ENCODE data around the gene UTP25.
"Not testable (repeated sequence)": the region's sequence is repeated elsewhere in the genome, so short reads cannot be mapped to it uniquely, and the experiment has no call there.

The UTP25 gene

GRCh38 chr1:209895709-209896108 is 67.9 kb downstream of the UTP25 start:
- no peak for DNase-seq (ENCODE audit: low read depth in 1 of 2, low spot score in 1 of 2)

GRCh38 chr1:209896346-209896745 is 68.6 kb downstream of the UTP25 start:
- DNase-seq (ENCODE audit: low read depth in 1 of 2, low spot score in 1 of 2) = no peak

DNA sequence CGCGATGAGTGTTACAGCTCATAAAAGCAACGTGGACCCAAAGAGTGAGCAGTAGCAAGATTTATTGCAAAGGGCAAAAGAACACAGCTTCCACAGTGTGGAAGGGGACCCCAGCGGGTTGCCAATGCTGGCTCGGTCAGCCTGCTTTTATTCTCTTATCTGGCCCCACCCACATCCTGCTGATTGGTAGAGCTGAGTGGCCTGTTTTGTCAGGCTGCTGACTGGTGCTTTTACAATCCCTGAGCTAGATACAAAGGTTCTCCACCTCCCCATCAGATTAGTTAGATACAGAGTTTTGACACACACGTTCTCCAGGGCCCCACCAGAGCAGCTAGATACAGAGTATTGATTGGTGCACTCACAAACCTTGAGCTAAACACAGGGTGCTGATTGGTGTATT is 70.5 kb downstream of the UTP25 start:
- not testable (repeated sequence) for DNase-seq (ENCODE audit: low read depth in 1 of 2, low spot score in 1 of 2)

DNA sequence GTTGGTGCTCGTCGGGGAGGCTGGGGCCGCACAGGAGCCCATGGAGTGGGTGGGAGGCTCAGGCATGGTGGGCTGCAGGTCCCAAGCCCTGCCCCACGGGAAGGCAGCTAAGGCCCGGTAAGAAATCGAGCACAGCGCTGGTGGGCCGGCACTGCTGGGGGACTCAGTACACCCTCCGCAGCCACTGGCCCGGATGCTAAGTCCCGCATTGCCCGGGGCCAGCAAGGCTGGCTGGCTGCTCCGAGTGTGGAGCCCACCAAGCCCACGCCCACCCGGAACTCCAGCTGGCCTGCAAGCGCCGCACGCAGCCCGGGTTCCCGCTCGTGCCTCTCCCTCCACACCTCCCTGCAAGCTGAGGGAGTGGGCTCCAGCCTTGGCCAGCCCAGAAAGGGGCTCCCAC is 71.1 kb downstream of the UTP25 start:
- not testable (repeated sequence) for DNase-seq (ENCODE audit: low read depth in 1 of 2, low spot score in 1 of 2)

GRCh38 chr1:209899948-209900347 is 72.2 kb downstream of the UTP25 start:
- DNase-seq (ENCODE audit: low read depth in 1 of 2, low spot score in 1 of 2) = no peak

- DNase-seq (ENCODE audit: low read depth in 1 of 2, low spot score in 1 of 2) = no peak
These were observed 73.0 kb downstream of the UTP25 start for GRCh38 chr1:209900734-209901133.

- DNase-seq (ENCODE audit: low read depth in 1 of 2, low spot score in 1 of 2) = no peak
These were observed 73.4 kb downstream of the UTP25 start for GRCh38 chr1:209901211-209901610.

GRCh38 chr1:209904774-209905173 is 77.0 kb downstream of the UTP25 start:
- DNase-seq (ENCODE audit: low read depth in 1 of 2, low spot score in 1 of 2) = not testable (repeated sequence)
